Activated T-helper 1 cell treated with anti-CD3 and anti-CD28 coated beads, Interleukin-2, amount 50 U/mL, for 16 hours (primary cell): Measurements from ENCODE around the gene CARS1.

Experiments used
- DNase-seq, 2 donors: peaks; one replicate each; pipeline ENCODE4 v3.0.0-alpha.2; 2020; ENCODE audit warnings: low read depth in 1 of 2, low spot score in 1 of 2

CARS1 gene

GRCh38 chr11:2963112-2963754 is 94.0 kb downstream of the CARS1 start:
- no peak for DNase-seq

GRCh38 chr11:2961080-2961479 is 96.1 kb downstream of the CARS1 start:
- no peak for DNase-seq

GRCh38 chr11:2960139-2960538 is 97.1 kb downstream of the CARS1 start:
- DNase-seq, result no peak

- DNase-seq, result no peak
Observed at GRCh38 chr11:2958251-2958650, 99.0 kb downstream of the CARS1 start.

GRCh38 chr11:2955906-2956476 is 101.2 kb downstream of the CARS1 start:
- DNase-seq, result no peak

- no peak for DNase-seq
Observed at GRCh38 chr11:2954263-2954662, 103.0 kb downstream of the CARS1 start.

- no peak for DNase-seq
Observed at GRCh38 chr11:2952290-2952689, 104.9 kb downstream of the CARS1 start.

GRCh38 chr11:2951231-2952110 is 105.8 kb downstream of the CARS1 start:
- DNase-seq, result no peak
